Kidney (tissue), 14 donors: ENCODE data around the gene CDH13. TPM values are rescaled to one million over a fixed set of nuclear protein-coding genes. Genes with fewer than 3 reads are reported as not detected.

Source experiments
- DNase-seq, 5 donors: peaks; one replicate each; pipeline ENCODE4 v3.0.0-alpha.2; 2013 to 2020
- FAIRE-seq: peaks from 2 replicates; lab custom pipeline; 2012; peaks lifted over from hg19 to GRCh38; lab: Jason Lieb, UNC
- H3K27ac ChIP-seq, 2 donors: one replicate each; pipeline ENCODE4 v1.7.0; 2013; ENCODE audit warnings: low read depth in 2 of 2, low read length in 2 of 2, inconsistent platforms in 1 of 2
- H3K27me3 ChIP-seq: one replicate; pipeline ENCODE4 v1.7.1; 2013; ENCODE audit warnings: low read length, inconsistent platforms; ENCODE audit not compliant: control insufficient read depth, insufficient read depth
- H3K36me3 ChIP-seq, 3 donors: one replicate each; pipeline versions ENCODE4 v1.7.0 to v1.7.1; 2013; ENCODE audit warnings: low read length in 3 of 3, control low read depth in 1 of 3, inconsistent platforms in 1 of 3; ENCODE audit not compliant: insufficient read depth in 3 of 3, control insufficient read depth in 2 of 3
- H3K4me1 ChIP-seq, 3 donors: one replicate each; pipeline versions ENCODE4 v1.7.0 to v1.7.1; 2013; ENCODE audit warnings: low read length in 3 of 3, inconsistent platforms in 1 of 3, low read depth in 1 of 3; ENCODE audit not compliant: control insufficient read depth in 2 of 3, insufficient read depth in 2 of 3
- H3K4me3 ChIP-seq, 3 donors: one replicate each; pipeline versions ENCODE4 v1.7.0 to v1.8.1; 2013; ENCODE audit warnings: low read length in 3 of 3, control low read depth in 1 of 3, inconsistent platforms in 1 of 3
- H3K9ac ChIP-seq, 3 donors: one replicate each; pipeline versions ENCODE4 v1.7.0 to v1.7.1; 2013; ENCODE audit warnings: low read length in 3 of 3, control low read depth in 1 of 3, inconsistent platforms in 1 of 3
- H3K9me3 ChIP-seq, 3 donors: one replicate each; pipeline versions ENCODE4 v1.7.0 to v1.7.1; 2013; ENCODE audit warnings: low read length in 3 of 3, control low read depth in 1 of 3, inconsistent platforms in 1 of 3; ENCODE audit not compliant: control insufficient read depth in 2 of 3, insufficient read depth in 1 of 3
- intact Hi-C: fragments of 100-400 bp; cut with DNase I; formaldehyde crosslinking; loops from one replicate; pipeline ENCODE4 v1.11.1; 2022
- polyA plus RNA-seq: library from polyadenylated mRNA; stranded (reverse); fragments of 350-450 nt; fragmentation: Illumina TruSeq; extraction: RNeasy Lipid Tissue Mini Kit (QIAGEN cat#74804); gene quantifications from one replicate; pipeline ENCODE4 v1.2.3, GENCODE V29; 2014; ENCODE audit warnings: low read depth, low replicate concordance; ENCODE audit not compliant: insufficient read depth
- total RNA-seq: library from RNA; stranded (reverse); fragmentation: NEBNext Ultra II Directional; extraction: Animal tissue kit (Norgen Biotek cat#: 25700); gene quantifications from one replicate; pipeline ENCODE4 v1.2.1, GENCODE V29; 2021
- TF ChIP-seq, protein P1 (sequence below): IDR thresholded peaks from 3 replicates; pipeline ENCODE4 v1.5.1; 2012; ENCODE audit warnings: mild to moderate bottlenecking, moderate library complexity, borderline replicate concordance; ENCODE audit not compliant: insufficient read depth; ENCODE audit errors: extremely low read depth
- donor health status: control.
- donor health status: control.
- donor health status: control.
- donor health status: control.
- donor health status: control.
- donor health status: DM: yes; HTN: yes; CAD: no.
- donor health status: Normal renal cell carcinoma (clear cell type).

The CDH13 gene
- total and polyA plus RNA-seq, 2 donors from 2014 or later: 4.8 to 13.8 TPM

DNA sequence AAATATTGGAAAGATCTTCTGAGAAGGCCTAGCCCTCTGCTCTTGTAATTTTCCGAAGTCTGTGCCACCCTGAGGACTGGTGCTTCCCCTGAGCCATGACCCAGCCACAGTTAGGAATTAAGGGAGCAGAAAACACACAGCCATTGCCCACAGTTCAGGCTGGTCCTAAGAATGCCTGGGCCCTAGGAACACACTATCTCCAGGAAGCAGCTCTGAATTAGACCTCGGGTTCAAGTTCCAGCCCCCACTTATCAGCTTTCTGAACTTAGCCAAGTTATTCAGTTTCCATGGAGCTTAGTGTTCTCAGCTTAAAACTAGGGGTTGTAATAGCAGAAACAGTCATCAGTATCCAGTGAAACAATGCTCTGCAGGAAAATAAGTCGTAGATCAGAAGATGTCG, 56.0 kb downstream of the CDH13 start:
- H3K27ac ChIP-seq: no peak overlapping the region
- no peaks in the 10 kb centered on the region for H3K9me3 ChIP-seq
- H3K9ac ChIP-seq: no peak overlapping the region
- H3K4me1 ChIP-seq: no peaks in the 10 kb centered on the region
- DNase-seq: no peak
- no peak for FAIRE-seq
- TF ChIP-seq, protein P1, sequence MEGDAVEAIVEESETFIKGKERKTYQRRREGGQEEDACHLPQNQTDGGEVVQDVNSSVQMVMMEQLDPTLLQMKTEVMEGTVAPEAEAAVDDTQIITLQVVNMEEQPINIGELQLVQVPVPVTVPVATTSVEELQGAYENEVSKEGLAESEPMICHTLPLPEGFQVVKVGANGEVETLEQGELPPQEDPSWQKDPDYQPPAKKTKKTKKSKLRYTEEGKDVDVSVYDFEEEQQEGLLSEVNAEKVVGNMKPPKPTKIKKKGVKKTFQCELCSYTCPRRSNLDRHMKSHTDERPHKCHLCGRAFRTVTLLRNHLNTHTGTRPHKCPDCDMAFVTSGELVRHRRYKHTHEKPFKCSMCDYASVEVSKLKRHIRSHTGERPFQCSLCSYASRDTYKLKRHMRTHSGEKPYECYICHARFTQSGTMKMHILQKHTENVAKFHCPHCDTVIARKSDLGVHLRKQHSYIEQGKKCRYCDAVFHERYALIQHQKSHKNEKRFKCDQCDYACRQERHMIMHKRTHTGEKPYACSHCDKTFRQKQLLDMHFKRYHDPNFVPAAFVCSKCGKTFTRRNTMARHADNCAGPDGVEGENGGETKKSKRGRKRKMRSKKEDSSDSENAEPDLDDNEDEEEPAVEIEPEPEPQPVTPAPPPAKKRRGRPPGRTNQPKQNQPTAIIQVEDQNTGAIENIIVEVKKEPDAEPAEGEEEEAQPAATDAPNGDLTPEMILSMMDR: no peak
- no peaks in the 10 kb centered on the region for H3K27me3 ChIP-seq
- H3K36me3 ChIP-seq: no peaks in the 10 kb centered on the region
- no peak overlapping the region for H3K4me3 ChIP-seq
- intact Hi-C loops: no loop called here

DNA sequence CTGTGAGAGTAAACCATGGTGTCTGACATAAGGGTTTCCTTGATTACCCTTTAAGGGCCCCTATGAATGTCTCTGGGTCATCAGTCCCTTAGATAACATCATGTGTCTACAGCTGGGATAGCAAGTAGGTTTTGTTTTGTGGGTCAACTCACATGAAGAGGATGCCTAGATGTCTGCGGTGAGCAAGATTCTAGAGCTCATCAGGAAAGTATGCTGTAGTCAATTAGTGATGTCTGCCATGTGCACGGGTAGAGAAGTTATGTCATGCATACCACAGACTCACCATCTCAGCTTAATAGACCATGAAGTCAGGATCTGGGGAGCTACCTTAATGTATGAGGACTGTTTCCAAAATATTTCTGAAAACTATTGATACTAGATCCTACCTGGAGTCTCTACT, 57.5 kb downstream of the CDH13 start:
- H3K9ac ChIP-seq: no peak overlapping the region
- no peaks in the 10 kb centered on the region for H3K4me1 ChIP-seq
- intact Hi-C loops: no loop called here
- H3K27ac ChIP-seq: no peak overlapping the region
- FAIRE-seq: no peak
- no peak for DNase-seq
- H3K9me3 ChIP-seq: no peaks in the 10 kb centered on the region
- TF ChIP-seq, protein P1: no peak
- no peak overlapping the region for H3K4me3 ChIP-seq
- H3K27me3 ChIP-seq: no peaks in the 10 kb centered on the region
- H3K36me3 ChIP-seq: no peaks in the 10 kb centered on the region

DNA sequence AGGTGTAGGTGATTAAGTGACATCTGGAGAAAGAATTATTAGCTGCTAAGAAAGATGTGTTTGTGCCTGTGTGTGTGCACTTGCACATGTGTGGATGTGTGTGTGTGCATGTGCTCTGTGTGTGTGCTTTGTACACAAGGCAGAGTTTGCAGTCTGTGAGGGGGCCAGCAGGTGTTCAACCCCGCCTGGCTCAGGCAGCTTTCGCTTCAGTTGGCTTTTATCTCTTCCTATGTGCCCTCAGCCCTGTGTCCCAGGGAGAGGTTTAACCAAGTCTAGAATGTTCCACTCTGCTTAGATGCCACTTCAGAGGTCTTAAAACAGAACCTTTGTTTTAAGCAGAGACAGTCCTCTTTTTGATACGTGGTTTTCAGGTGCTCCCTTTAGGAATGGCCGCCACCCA, 58.8 kb downstream of the CDH13 start:
- Histone ChIP-seq H3K9ac (no peak overlapping the region), H3K27me3 (no peaks in the 10 kb centered on the region), H3K9me3 (no peaks in the 10 kb centered on the region), H3K4me1 (no peaks in the 10 kb centered on the region), H3K36me3 (no peaks in the 10 kb centered on the region), H3K4me3 (no peak overlapping the region), H3K27ac (no peak overlapping the region)
- intact Hi-C loops: no loop called here
- DNase-seq (no peak), FAIRE-seq (no peak)
- TF ChIP-seq, protein P1: no peak

DNA sequence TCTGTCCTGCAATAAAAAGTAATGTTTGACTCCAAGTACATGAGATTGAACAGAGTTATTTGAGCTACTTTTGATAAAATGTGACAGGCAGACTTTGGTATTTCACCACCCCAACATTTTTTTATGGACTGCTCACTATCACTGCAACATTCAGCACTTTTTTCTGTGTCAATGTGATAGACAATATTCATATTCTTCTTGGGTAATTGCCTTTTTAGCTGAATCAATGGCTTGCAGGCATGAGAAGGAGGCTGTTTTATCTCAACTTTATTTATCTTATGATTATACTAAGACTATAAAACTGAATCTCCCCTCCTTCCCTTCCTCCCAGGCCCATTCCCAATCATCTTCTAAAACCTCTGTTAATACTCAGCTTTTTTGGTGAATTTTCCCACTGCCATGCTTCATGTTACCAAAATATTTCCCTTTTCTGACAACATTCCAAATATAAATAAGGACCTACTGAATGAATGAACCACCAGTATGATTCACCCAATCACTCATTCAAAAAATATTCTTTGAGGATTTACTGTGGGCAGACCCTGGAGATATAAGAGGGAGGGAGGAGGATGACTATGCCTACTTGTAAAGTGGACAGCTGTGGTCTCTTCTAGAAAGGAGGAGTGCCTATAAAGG, 67.6 kb downstream of the CDH13 start:
- Histone ChIP-seq H3K4me3 (no peak overlapping the region), H3K27ac (no peak overlapping the region), H3K9me3 (no peaks in the 10 kb centered on the region), H3K36me3 (no peaks in the 10 kb centered on the region), H3K4me1 (no peaks in the 10 kb centered on the region), H3K9ac (no peak overlapping the region), H3K27me3 (no peaks in the 10 kb centered on the region)
- TF ChIP-seq, protein P1: no peak
- intact Hi-C loops: no loop called here
- FAIRE-seq: no peak
- DNase-seq: no peak
